ENCODE measurements around the gene ATP8A2. TPM values are rescaled to one million over a fixed set of nuclear protein-coding genes. Genes with fewer than 3 reads are reported as not detected.

Gene ATP8A2
- total RNA-seq, 2 donors from 2014 or later: 0.23 to 6.1 TPM

- Histone ChIP-seq H3K36me3 (no peaks in the 10 kb centered on the region), H3K27me3 (replicated peaks; ENCODE audit: insufficient read depth) (no peaks in the 10 kb centered on the region), H3K4me1 (replicated peaks) (no peaks in the 10 kb centered on the region), H3K9me3 (no peaks in the 10 kb centered on the region), H3K4me3 (no peak overlapping the region), H3K27ac (no peak overlapping the region)
- WGBS: 98% methylated on average over 7 of the region's 7 CpGs
- TF ChIP-seq CTCF (IDR thresholded peaks at IDR 0.05): no peak
- intact Hi-C loops (cut with DNase I): no loop called here
- DNase-seq (ENCODE audit: low spot score): no peak
These were observed 527.2 kb downstream of the ATP8A2 start for GRCh38 chr13:25898991-25899390.

GRCh38 chr13:25899464-25899863, 527.7 kb downstream of the ATP8A2 start:
- H3K36me3 ChIP-seq: no peaks in the 10 kb centered on the region
- intact Hi-C loops (cut with DNase I): no loop called here
- H3K4me3 ChIP-seq: no peak overlapping the region
- H3K27me3 ChIP-seq (replicated peaks; ENCODE audit: insufficient read depth): no peaks in the 10 kb centered on the region
- no peaks in the 10 kb centered on the region for H3K4me1 ChIP-seq (replicated peaks)
- WGBS: 85% methylated on average over 6 of the region's 6 CpGs
- H3K9me3 ChIP-seq: no peaks in the 10 kb centered on the region
- no peak for DNase-seq (ENCODE audit: low spot score)
- TF ChIP-seq CTCF (IDR thresholded peaks at IDR 0.05) (no peak), POLR2AphosphoS5 (IDR thresholded peaks at IDR 0.05) (no peak), POLR2A (IDR thresholded peaks at IDR 0.05) (no peak)
- no peak overlapping the region for H3K27ac ChIP-seq

GRCh38 chr13:25899952-25900351, 528.2 kb downstream of the ATP8A2 start:
- TF ChIP-seq CTCF (IDR thresholded peaks at IDR 0.05) (no peak), POLR2AphosphoS5 (IDR thresholded peaks at IDR 0.05) (no peak), POLR2A (IDR thresholded peaks at IDR 0.05) (no peak)
- no peaks in the 10 kb centered on the region for H3K9me3 ChIP-seq
- intact Hi-C loops (cut with DNase I): no loop called here
- no peak overlapping the region for H3K27ac ChIP-seq
- DNase-seq (ENCODE audit: low spot score): no peak
- WGBS: 73% methylated on average over 1 of the region's 1 CpG
- no peaks in the 10 kb centered on the region for H3K27me3 ChIP-seq (replicated peaks; ENCODE audit: insufficient read depth)
- no peak overlapping the region for H3K4me3 ChIP-seq
- no peaks in the 10 kb centered on the region for H3K4me1 ChIP-seq (replicated peaks)
- H3K36me3 ChIP-seq: no peaks in the 10 kb centered on the region

GRCh38 chr13:25901460-25902376, 529.9 kb downstream of the ATP8A2 start:
- Histone ChIP-seq H3K4me3 (no peak overlapping the region), H3K27me3 (replicated peaks; ENCODE audit: insufficient read depth) (no peaks in the 10 kb centered on the region), H3K27ac (no peak overlapping the region), H3K9me3 (no peaks in the 10 kb centered on the region), H3K4me1 (replicated peaks) (no peaks in the 10 kb centered on the region), H3K36me3 (no peaks in the 10 kb centered on the region)
- intact Hi-C loops (cut with DNase I): no loop called here
- peak; percentile 74 for DNase-seq (ENCODE audit: low spot score)
- 31% methylated on average over 10 of the region's 10 CpGs for whole genome bisulfite sequencing
- TF ChIP-seq POLR2A (IDR thresholded peaks at IDR 0.05): no peak
- TF ChIP-seq CTCF (IDR thresholded peaks at IDR 0.05): no peak
- TF ChIP-seq POLR2AphosphoS5 (IDR thresholded peaks at IDR 0.05): peak; percentile 81

- Histone ChIP-seq H3K9me3 (no peaks in the 10 kb centered on the region), H3K27me3 (replicated peaks; ENCODE audit: insufficient read depth) (no peaks in the 10 kb centered on the region), H3K36me3 (no peaks in the 10 kb centered on the region), H3K4me3 (no peak overlapping the region), H3K27ac (no peak overlapping the region), H3K4me1 (replicated peaks) (no peaks in the 10 kb centered on the region)
- WGBS: 89% methylated on average over 6 of the region's 6 CpGs
- no peak for TF ChIP-seq CTCF (IDR thresholded peaks at IDR 0.05)
- intact Hi-C loops (cut with DNase I): no loop called here
- DNase-seq (ENCODE audit: low spot score): no peak
These were observed 530.7 kb downstream of the ATP8A2 start for GRCh38 chr13:25902455-25902854.
